ENCODE data around the gene TMCO5A. TPM values are rescaled to one million over a fixed set of nuclear protein-coding genes. Genes with fewer than 3 reads are reported as not detected.
A peak's percentile ranks its signal among the peaks of the same experiment; 100 is the strongest.

The TMCO5A gene
- total and polyA plus RNA-seq, 9 of the 15 experiments (the other 6 are each of a cell fraction or from before 2014, with no cell fraction given) = not detected

DNA sequence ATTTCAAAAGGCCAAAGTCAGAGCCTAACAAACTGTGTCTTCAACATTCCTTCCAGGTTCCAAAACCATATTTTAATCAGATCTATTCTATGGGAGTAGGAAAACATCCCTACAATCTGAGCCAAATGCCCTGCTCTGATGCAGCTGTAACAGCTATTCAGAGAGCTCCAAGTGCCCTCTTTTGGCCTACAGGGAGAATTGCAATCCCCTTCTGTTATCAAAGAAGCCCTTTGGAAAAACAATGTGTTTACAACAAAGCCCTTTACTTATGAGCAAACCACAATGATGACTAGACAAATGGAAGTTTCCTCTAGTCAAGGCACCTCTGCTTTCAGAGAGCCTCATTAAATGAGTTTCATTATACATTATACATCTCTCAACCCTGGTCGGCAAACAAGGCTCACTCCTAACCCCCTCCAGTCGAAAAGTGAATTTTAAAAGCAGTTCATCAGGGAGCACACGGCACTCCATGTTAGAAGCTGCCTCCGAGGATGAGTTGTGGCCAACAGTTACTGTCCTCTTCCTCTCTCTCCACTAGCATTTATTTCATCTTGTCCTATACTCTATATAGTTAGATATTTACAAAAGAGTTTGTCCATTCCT, 42.6 kb upstream of the TMCO5A start (continued):
- TF ChIP-seq DEAF1 (CRISPR knock-in tag; IDR thresholded peaks at IDR 0.05) (0 out of 2 replicates have a peak, but pooled peaks have one; percentile 26), JUND (IDR thresholded peaks at IDR 0.05; ENCODE audit: borderline replicate concordance, low read depth, low read length) (0 out of 2 replicates have a peak, but pooled peaks have one; percentile 3), JUND (tag; IDR thresholded peaks at IDR 0.05; ENCODE audit: borderline replicate concordance, low read depth, low read length) (no peak), HMG20B (CRISPR knock-in tag; IDR thresholded peaks at IDR 0.05) (no peak), ZNF316 (IDR thresholded peaks at IDR 0.05) (peak; percentile 32; the same call in 1 of the 2 replicates), NBN (IDR thresholded peaks at IDR 0.05; ENCODE audit: low read depth) (no peak), TBP (optimal IDR thresholded peaks at IDR 0.05; ENCODE audit: low read depth, low read length) (no peak), SMC3 (conservative IDR thresholded peaks at IDR 0.05; ENCODE audit: insufficient read depth, low read depth, low read length) (peak; percentile 40; the same call in 1 of the 2 replicates)
- TF ChIP-seq, protein P1, sequence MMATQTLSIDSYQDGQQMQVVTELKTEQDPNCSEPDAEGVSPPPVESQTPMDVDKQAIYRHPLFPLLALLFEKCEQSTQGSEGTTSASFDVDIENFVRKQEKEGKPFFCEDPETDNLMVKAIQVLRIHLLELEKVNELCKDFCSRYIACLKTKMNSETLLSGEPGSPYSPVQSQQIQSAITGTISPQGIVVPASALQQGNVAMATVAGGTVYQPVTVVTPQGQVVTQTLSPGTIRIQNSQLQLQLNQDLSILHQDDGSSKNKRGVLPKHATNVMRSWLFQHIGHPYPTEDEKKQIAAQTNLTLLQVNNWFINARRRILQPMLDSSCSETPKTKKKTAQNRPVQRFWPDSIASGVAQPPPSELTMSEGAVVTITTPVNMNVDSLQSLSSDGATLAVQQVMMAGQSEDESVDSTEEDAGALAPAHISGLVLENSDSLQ (IDR thresholded peaks at IDR 0.05) = no peak
